GM23338 (cell line): Measurements from ENCODE around the gene PRRG1. TPM values are rescaled to one million over a fixed set of nuclear protein-coding genes. Genes with fewer than 3 reads are reported as not detected.

Experiments used
- ATAC-seq: fragments of 200-7000 bp; cut with Tn5 transposase; 3 replicates; pipeline ENCODE4 v1.9.1; 2020
- DNase-seq: peaks from one replicate; pipeline ENCODE4 v3.0.0-alpha.2; 2015; ENCODE audit warnings: low spot score
- H2AFZ ChIP-seq: fragments of 200-600 bp; sonication (generic); 2 replicates; pipeline ENCODE4 v1.8.0; 2016; ENCODE audit warnings: antibody characterized with exemption, mild to moderate bottlenecking, moderate library complexity
- H3F3A ChIP-seq: fragments of 200-600 bp; sonication (generic); replicated peaks from 2 replicates; pipeline ENCODE4 v1.8.0; 2017; ENCODE audit warnings: antibody characterized with exemption, mixed run types, low read depth
- H3K27ac ChIP-seq: fragments of 200-600 bp; sonication (generic); 2 replicates; pipeline ENCODE4 v1.6.1; 2016; ENCODE audit warnings: low read depth
- H3K27me3 ChIP-seq: fragments of 200-600 bp; sonication (generic); 2 replicates; pipeline ENCODE4 v1.8.0; 2016; ENCODE audit warnings: mild to moderate bottlenecking, mixed run types, moderate library complexity; ENCODE audit not compliant: insufficient read depth
- H3K36me3 ChIP-seq: fragments of 200-600 bp; sonication (generic); 2 replicates; pipeline ENCODE4 v1.8.0; 2016; ENCODE audit warnings: mild to moderate bottlenecking; ENCODE audit not compliant: insufficient read depth
- H3K4me1 ChIP-seq: fragments of 200-600 bp; sonication (generic); 2 replicates; pipeline ENCODE4 v1.8.0; 2016; ENCODE audit warnings: mild to moderate bottlenecking, moderate library complexity; ENCODE audit not compliant: insufficient read depth
- H3K4me2 ChIP-seq: fragments of 200-600 bp; sonication (generic); 2 replicates; pipeline ENCODE4 v1.7.1; 2017; ENCODE audit warnings: mixed run types
- H3K4me3 ChIP-seq: fragments of 200-600 bp; sonication (generic); 2 replicates; pipeline ENCODE4 v1.6.1; 2016; ENCODE audit warnings: mixed run types
- H3K79me2 ChIP-seq: fragments of 200-600 bp; sonication (generic); replicated peaks from 2 replicates; pipeline ENCODE4 v1.8.0; 2017; ENCODE audit warnings: mild to moderate bottlenecking; ENCODE audit not compliant: insufficient read depth
- H3K9me2 ChIP-seq: fragments of 200-600 bp; sonication (generic); 2 replicates; pipeline ENCODE4 v1.8.0; 2017; ENCODE audit not compliant: insufficient read depth
- H4K20me1 ChIP-seq: fragments of 200-600 bp; sonication (generic); replicated peaks from 2 replicates; pipeline ENCODE4 v1.8.0; 2017; ENCODE audit warnings: mild to moderate bottlenecking; ENCODE audit not compliant: insufficient read depth
- H3K27ac Mint-ChIP-seq: 2 replicates; pipeline ENCODE4 v1.8.0; 2020; ENCODE audit warnings: inconsistent platforms, mild to moderate bottlenecking, moderate library complexity, mixed read lengths
- H3K27me3 Mint-ChIP-seq: 3 replicates; pipeline ENCODE4 v1.8.0; 2022; ENCODE audit warnings: low read depth, mild to moderate bottlenecking, moderate library complexity, mixed read lengths, inconsistent platforms; ENCODE audit not compliant: insufficient read depth, poor library complexity
- H3K36me3 Mint-ChIP-seq: 3 replicates; pipeline ENCODE4 v1.8.0; 2021; ENCODE audit warnings: low read depth, mild to moderate bottlenecking, inconsistent platforms, moderate library complexity, mixed read lengths
- H3K4me1 Mint-ChIP-seq: 3 replicates; pipeline ENCODE4 v1.8.0; 2020; ENCODE audit warnings: mild to moderate bottlenecking, inconsistent platforms, mixed read lengths
- H3K4me3 Mint-ChIP-seq: 3 replicates; pipeline ENCODE4 v1.8.0; 2021; ENCODE audit warnings: moderate library complexity, mild to moderate bottlenecking, inconsistent platforms, mixed read lengths
- H3K9me3 Mint-ChIP-seq: 3 replicates; pipeline ENCODE4 v1.8.0; 2020; ENCODE audit warnings: moderate library complexity, mild to moderate bottlenecking, inconsistent platforms, mixed read lengths
- CREB1 ChIP-seq: fragments of 250-450 bp; sonication (Bioruptor Pico); IDR thresholded peaks from 2 replicates; pipeline ENCODE4 v1.5.0; 2020; ENCODE audit warnings: low read depth, mild to moderate bottlenecking, moderate library complexity
- EZH2 ChIP-seq: fragments of 200-600 bp; sonication (generic); IDR thresholded peaks from one replicate; pipeline ENCODE4 v1.8.0; 2017; ENCODE audit warnings: antibody characterized with exemption, mild to moderate bottlenecking, low read depth; ENCODE audit not compliant: unreplicated experiment
- EZH2phosphoT487 ChIP-seq: fragments of 200-600 bp; sonication (generic); IDR thresholded peaks from one replicate; pipeline ENCODE4 v1.8.1; 2018; ENCODE audit warnings: antibody characterized with exemption; ENCODE audit not compliant: unreplicated experiment
- JUNB ChIP-seq: IDR thresholded peaks from one replicate; pipeline ENCODE4 v1.6.1; 2016; ENCODE audit warnings: antibody characterized with exemption; ENCODE audit not compliant: unreplicated experiment
- NANOG ChIP-seq: IDR thresholded peaks from 2 replicates; pipeline ENCODE4 v1.6.1; 2016; ENCODE audit warnings: antibody characterized with exemption, borderline replicate concordance
- POLR2AphosphoS5 ChIP-seq: IDR thresholded peaks from 2 replicates; pipeline ENCODE4 v1.6.1; 2016; ENCODE audit warnings: antibody characterized with exemption, low read depth
- STAT1 ChIP-seq: IDR thresholded peaks from one replicate; pipeline ENCODE4 v1.6.1; 2016; ENCODE audit warnings: antibody characterized with exemption; ENCODE audit not compliant: unreplicated experiment
- ZNF114 ChIP-seq: fragments of 250-450 bp; sonication (Bioruptor Pico); IDR thresholded peaks from 2 replicates; pipeline ENCODE4 v1.5.0; 2020; ENCODE audit warnings: mild to moderate bottlenecking, moderate library complexity
- ZNF331 ChIP-seq: fragments of 250-450 bp; sonication (Bioruptor Pico); IDR thresholded peaks from 2 replicates; pipeline ENCODE4 v1.5.0; 2020; ENCODE audit warnings: low read depth, mild to moderate bottlenecking, moderate library complexity
- polyA plus RNA-seq: library from polyadenylated mRNA; unstranded; fragments of >200 nt; fragmentation: Nextera tagmentation; extraction: Ambion mirVana; gene quantifications from 2 replicates; pipeline ENCODE4 v1.2.1, GENCODE V29; 2016
- total RNA-seq: library from RNA; depleted of rRNA; stranded (reverse); fragments of >200 nt; shearing (Covaris generic); gene quantifications from 2 replicates; pipeline ENCODE4 v1.2.3, GENCODE V29; 2014
- TF ChIP-seq, protein P1 (sequence below): IDR thresholded peaks from 2 replicates; pipeline ENCODE4 v1.6.1; 2016; ENCODE audit warnings: antibody characterized with exemption
- TF ChIP-seq, protein P2 (sequence below): fragments of 250-450 bp; sonication (Bioruptor Pico); IDR thresholded peaks from 2 replicates; pipeline ENCODE4 v1.5.0; 2020; ENCODE audit warnings: mild to moderate bottlenecking, moderate library complexity
- TF ChIP-seq, protein P3 (sequence below), 2 experiments: fragments of 200-600 bp in 1 of 2; sonication (generic) in 1 of 2; conservative IDR thresholded peaks; 2 replicates each; pipeline versions ENCODE4 v1.5.1 to v1.6.1; 2016 to 2017; ENCODE audit warnings: antibody characterized with exemption in 2 of 2, low read depth in 2 of 2, mild to moderate bottlenecking in 2 of 2, moderate library complexity in 1 of 2
- TF ChIP-seq, protein P4 (sequence below): IDR thresholded peaks from one replicate; pipeline ENCODE4 v1.6.1; 2018; ENCODE audit warnings: antibody characterized with exemption; ENCODE audit not compliant: unreplicated experiment

Gene PRRG1
- total and polyA plus RNA-seq, 2 experiments from 2014 or later, result 3.8 to 10.8 TPM

DNA sequence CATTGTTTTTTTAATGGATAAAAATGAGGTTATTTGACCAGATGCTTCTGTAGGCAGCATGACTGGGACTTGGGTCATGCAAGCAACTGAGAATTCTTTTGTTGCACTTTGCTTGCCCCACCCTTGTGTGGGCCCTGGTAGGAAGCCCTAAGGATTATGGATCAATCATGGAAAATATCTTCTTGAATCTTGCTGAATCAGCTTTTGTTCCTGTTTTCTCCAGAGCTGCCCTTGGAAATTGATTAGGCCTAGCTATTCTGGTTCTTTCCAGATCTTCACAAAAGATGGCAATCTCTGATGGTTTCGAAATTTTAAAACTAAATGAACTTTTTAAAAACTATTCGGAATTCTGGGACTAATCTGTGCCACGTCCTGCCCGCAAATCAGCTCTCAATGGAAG is 58.6 kb downstream of the PRRG1 start:
- no peak for ATAC-seq
- DNase-seq, result no peak
- H3K4me3 Mint-ChIP-seq, result no peak overlapping the region
- Histone ChIP-seq H3K79me2 (no peaks in the 10 kb centered on the region; the same call in 1 of the 2 replicates), H3K9me2 (no peaks in the 10 kb centered on the region), H3K36me3 (no peaks in the 10 kb centered on the region), H3K27ac (no peak overlapping the region), H2AFZ (no peak overlapping the region), H3F3A (no peaks in the 10 kb centered on the region), H3K27me3 (no peaks in the 10 kb centered on the region), H3K4me2 (no peak overlapping the region), H3K4me3 (no peak overlapping the region), H4K20me1 (no peaks in the 10 kb centered on the region), H3K4me1 (peaks cover 15% of the 10 kb centered on the region)
- TF ChIP-seq NANOG (no peak), STAT1 (no peak), POLR2AphosphoS5 (no peak), EZH2phosphoT487 (no peak), ZNF114 (no peak), EZH2 (no peak), JUNB (no peak), CREB1 (CRISPR knock-in tag) (no peak), ZNF331 (CRISPR knock-in tag) (no peak)
- TF ChIP-seq, protein P1, sequence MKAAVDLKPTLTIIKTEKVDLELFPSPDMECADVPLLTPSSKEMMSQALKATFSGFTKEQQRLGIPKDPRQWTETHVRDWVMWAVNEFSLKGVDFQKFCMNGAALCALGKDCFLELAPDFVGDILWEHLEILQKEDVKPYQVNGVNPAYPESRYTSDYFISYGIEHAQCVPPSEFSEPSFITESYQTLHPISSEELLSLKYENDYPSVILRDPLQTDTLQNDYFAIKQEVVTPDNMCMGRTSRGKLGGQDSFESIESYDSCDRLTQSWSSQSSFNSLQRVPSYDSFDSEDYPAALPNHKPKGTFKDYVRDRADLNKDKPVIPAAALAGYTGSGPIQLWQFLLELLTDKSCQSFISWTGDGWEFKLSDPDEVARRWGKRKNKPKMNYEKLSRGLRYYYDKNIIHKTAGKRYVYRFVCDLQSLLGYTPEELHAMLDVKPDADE, result no peak
- TF ChIP-seq, protein P2, sequence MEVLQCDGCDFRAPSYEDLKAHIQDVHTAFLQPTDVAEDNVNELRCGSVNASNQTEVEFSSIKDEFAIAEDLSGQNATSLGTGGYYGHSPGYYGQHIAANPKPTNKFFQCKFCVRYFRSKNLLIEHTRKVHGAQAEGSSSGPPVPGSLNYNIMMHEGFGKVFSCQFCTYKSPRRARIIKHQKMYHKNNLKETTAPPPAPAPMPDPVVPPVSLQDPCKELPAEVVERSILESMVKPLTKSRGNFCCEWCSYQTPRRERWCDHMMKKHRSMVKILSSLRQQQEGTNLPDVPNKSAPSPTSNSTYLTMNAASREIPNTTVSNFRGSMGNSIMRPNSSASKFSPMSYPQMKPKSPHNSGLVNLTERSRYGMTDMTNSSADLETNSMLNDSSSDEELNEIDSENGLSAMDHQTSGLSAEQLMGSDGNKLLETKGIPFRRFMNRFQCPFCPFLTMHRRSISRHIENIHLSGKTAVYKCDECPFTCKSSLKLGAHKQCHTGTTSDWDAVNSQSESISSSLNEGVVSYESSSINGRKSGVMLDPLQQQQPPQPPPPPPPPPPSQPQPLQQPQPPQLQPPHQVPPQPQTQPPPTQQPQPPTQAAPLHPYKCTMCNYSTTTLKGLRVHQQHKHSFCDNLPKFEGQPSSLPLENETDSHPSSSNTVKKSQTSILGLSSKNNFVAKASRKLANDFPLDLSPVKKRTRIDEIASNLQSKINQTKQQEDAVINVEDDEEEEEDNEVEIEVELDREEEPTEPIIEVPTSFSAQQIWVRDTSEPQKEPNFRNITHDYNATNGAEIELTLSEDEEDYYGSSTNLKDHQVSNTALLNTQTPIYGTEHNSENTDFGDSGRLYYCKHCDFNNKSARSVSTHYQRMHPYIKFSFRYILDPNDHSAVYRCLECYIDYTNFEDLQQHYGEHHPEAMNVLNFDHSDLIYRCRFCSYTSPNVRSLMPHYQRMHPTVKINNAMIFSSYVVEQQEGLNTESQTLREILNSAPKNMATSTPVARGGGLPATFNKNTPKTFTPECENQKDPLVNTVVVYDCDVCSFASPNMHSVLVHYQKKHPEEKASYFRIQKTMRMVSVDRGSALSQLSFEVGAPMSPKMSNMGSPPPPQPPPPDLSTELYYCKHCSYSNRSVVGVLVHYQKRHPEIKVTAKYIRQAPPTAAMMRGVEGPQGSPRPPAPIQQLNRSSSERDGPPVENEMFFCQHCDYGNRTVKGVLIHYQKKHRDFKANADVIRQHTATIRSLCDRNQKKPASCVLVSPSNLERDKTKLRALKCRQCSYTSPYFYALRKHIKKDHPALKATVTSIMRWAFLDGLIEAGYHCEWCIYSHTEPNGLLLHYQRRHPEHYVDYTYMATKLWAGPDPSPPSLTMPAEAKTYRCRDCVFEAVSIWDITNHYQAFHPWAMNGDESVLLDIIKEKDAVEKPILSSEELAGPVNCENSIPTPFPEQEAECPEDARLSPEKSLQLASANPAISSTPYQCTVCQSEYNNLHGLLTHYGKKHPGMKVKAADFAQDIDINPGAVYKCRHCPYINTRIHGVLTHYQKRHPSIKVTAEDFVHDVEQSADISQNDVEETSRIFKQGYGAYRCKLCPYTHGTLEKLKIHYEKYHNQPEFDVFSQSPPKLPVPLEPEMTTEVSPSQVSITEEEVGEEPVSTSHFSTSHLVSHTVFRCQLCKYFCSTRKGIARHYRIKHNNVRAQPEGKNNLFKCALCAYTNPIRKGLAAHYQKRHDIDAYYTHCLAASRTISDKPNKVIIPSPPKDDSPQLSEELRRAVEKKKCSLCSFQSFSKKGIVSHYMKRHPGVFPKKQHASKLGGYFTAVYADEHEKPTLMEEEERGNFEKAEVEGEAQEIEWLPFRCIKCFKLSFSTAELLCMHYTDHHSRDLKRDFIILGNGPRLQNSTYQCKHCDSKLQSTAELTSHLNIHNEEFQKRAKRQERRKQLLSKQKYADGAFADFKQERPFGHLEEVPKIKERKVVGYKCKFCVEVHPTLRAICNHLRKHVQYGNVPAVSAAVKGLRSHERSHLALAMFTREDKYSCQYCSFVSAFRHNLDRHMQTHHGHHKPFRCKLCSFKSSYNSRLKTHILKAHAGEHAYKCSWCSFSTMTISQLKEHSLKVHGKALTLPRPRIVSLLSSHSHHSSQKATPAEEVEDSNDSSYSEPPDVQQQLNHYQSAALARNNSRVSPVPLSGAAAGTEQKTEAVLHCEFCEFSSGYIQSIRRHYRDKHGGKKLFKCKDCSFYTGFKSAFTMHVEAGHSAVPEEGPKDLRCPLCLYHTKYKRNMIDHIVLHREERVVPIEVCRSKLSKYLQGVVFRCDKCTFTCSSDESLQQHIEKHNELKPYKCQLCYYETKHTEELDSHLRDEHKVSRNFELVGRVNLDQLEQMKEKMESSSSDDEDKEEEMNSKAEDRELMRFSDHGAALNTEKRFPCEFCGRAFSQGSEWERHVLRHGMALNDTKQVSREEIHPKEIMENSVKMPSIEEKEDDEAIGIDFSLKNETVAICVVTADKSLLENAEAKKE (CRISPR knock-in tag), result no peak
- TF ChIP-seq, protein P3, sequence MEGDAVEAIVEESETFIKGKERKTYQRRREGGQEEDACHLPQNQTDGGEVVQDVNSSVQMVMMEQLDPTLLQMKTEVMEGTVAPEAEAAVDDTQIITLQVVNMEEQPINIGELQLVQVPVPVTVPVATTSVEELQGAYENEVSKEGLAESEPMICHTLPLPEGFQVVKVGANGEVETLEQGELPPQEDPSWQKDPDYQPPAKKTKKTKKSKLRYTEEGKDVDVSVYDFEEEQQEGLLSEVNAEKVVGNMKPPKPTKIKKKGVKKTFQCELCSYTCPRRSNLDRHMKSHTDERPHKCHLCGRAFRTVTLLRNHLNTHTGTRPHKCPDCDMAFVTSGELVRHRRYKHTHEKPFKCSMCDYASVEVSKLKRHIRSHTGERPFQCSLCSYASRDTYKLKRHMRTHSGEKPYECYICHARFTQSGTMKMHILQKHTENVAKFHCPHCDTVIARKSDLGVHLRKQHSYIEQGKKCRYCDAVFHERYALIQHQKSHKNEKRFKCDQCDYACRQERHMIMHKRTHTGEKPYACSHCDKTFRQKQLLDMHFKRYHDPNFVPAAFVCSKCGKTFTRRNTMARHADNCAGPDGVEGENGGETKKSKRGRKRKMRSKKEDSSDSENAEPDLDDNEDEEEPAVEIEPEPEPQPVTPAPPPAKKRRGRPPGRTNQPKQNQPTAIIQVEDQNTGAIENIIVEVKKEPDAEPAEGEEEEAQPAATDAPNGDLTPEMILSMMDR (conservative IDR thresholded peaks at IDR 0.05; ENCODE audit: low read depth in 2 of 2), result no peak
- TF ChIP-seq, protein P4, sequence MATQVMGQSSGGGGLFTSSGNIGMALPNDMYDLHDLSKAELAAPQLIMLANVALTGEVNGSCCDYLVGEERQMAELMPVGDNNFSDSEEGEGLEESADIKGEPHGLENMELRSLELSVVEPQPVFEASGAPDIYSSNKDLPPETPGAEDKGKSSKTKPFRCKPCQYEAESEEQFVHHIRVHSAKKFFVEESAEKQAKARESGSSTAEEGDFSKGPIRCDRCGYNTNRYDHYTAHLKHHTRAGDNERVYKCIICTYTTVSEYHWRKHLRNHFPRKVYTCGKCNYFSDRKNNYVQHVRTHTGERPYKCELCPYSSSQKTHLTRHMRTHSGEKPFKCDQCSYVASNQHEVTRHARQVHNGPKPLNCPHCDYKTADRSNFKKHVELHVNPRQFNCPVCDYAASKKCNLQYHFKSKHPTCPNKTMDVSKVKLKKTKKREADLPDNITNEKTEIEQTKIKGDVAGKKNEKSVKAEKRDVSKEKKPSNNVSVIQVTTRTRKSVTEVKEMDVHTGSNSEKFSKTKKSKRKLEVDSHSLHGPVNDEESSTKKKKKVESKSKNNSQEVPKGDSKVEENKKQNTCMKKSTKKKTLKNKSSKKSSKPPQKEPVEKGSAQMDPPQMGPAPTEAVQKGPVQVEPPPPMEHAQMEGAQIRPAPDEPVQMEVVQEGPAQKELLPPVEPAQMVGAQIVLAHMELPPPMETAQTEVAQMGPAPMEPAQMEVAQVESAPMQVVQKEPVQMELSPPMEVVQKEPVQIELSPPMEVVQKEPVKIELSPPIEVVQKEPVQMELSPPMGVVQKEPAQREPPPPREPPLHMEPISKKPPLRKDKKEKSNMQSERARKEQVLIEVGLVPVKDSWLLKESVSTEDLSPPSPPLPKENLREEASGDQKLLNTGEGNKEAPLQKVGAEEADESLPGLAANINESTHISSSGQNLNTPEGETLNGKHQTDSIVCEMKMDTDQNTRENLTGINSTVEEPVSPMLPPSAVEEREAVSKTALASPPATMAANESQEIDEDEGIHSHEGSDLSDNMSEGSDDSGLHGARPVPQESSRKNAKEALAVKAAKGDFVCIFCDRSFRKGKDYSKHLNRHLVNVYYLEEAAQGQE, result no peak
- no peaks in the 10 kb centered on the region; the same call in 2 of the 3 replicates for H3K9me3 Mint-ChIP-seq
- H3K27me3 Mint-ChIP-seq, result peaks cover 2% of the 10 kb centered on the region
- peaks cover 13% of the 10 kb centered on the region for H3K4me1 Mint-ChIP-seq
- H3K27ac Mint-ChIP-seq, result no peak overlapping the region
- peaks cover 8% of the 10 kb centered on the region; the same call in 2 of the 3 replicates for H3K36me3 Mint-ChIP-seq
